PC-3 (cell line): ENCODE results near the gene CST8. TPM values are rescaled to one million over a fixed set of nuclear protein-coding genes. Genes with fewer than 3 reads are reported as not detected.

ENCODE experiments used
- ATAC-seq: fragments of 200-7000 bp; cut with Tn5 transposase; 2 replicates; pipeline ENCODE4 v1.9.1; 2020; ENCODE audit warnings: mild to moderate bottlenecking, moderate library complexity
- BruUV-seq: library from RNA; stranded (reverse); fragments of 400-500 nt; replicated peaks from 2 replicates; lab custom pipeline; 2021; lab: Mats Ljungman, UMichigan
- CTCF ChIA-PET: fragments of 300-600 bp; sonication (Branson Sonifier 250); formaldehyde crosslinking; loops from one replicate; lab custom pipeline; 2022; ENCODE audit warnings: antibody characterized with exemption; lab: Charles Lee
- POLR2A ChIA-PET: fragments of 300-600 bp; sonication (Branson Sonifier 250); formaldehyde crosslinking; loops from one replicate; lab custom pipeline; 2022; ENCODE audit warnings: antibody characterized with exemption; ENCODE audit not compliant: unreplicated experiment; lab: Charles Lee
- DNase-seq: peaks from one replicate; pipeline ENCODE4 v3.0.0-alpha.2; 2015
- H2AFZ ChIP-seq: fragments of 300-600 bp; sonication (generic); 2 replicates; pipeline ENCODE4 v1.6.0; 2016; ENCODE audit warnings: antibody characterized with exemption, low read length
- H3F3A ChIP-seq: fragments of 300-600 bp; sonication (generic); one replicate; pipeline ENCODE4 v1.6.0; 2017; ENCODE audit warnings: antibody characterized with exemption, low read length, control low read depth, mild to moderate bottlenecking; ENCODE audit not compliant: unreplicated experiment
- H3K27ac ChIP-seq: fragments of 300-600 bp; sonication (generic); 2 replicates; pipeline ENCODE4 v1.5.1; 2016; ENCODE audit warnings: mild to moderate bottlenecking, low read length
- H3K27me3 ChIP-seq: fragments of 300-600 bp; sonication (generic); 2 replicates; pipeline ENCODE4 v1.6.1; 2016; ENCODE audit warnings: low read length, mixed read lengths
- H3K36me3 ChIP-seq: fragments of 300-600 bp; sonication (generic); 2 replicates; pipeline ENCODE4 v1.6.1; 2016; ENCODE audit warnings: low read depth, mixed run types, low read length, mixed read lengths
- H3K4me1 ChIP-seq: fragments of 300-600 bp; sonication (generic); 2 replicates; pipeline ENCODE4 v1.5.1; 2016; ENCODE audit warnings: low read length; ENCODE audit not compliant: insufficient read depth
- H3K4me2 ChIP-seq: fragments of 300-600 bp; sonication (generic); 2 replicates; pipeline ENCODE4 v1.6.0; 2016; ENCODE audit warnings: low read length
- H3K4me3 ChIP-seq: fragments of 300-600 bp; sonication (generic); 2 replicates; pipeline ENCODE4 v1.5.1; 2016; ENCODE audit warnings: mild to moderate bottlenecking, low read length, mixed read lengths
- H3K79me2 ChIP-seq: fragments of 300-600 bp; sonication (generic); 2 replicates; pipeline ENCODE4 v1.6.1; 2017; ENCODE audit warnings: low read length, mixed read lengths
- H3K9ac ChIP-seq: fragments of 300-600 bp; sonication (generic); 2 replicates; pipeline ENCODE4 v1.6.0; 2016; ENCODE audit warnings: mild to moderate bottlenecking, low read length
- H3K9me2 ChIP-seq: fragments of 300-600 bp; sonication (generic); replicated peaks from 2 replicates; pipeline ENCODE4 v1.6.1; 2016; ENCODE audit warnings: mixed run types, low read length, mixed read lengths
- H3K9me3 ChIP-seq: fragments of 300-600 bp; sonication (generic); 2 replicates; pipeline ENCODE4 v1.6.1; 2016; ENCODE audit warnings: low read length, mixed read lengths
- H4K20me1 ChIP-seq: fragments of 300-600 bp; sonication (generic); 2 replicates; pipeline ENCODE4 v1.6.1; 2016; ENCODE audit warnings: low read length, mixed read lengths
- CTCF ChIP-seq: fragments of 300-600 bp; sonication (generic); conservative IDR thresholded peaks from 2 replicates; pipeline ENCODE4 v1.5.1; 2017; ENCODE audit warnings: antibody characterized with exemption, low read depth, mild to moderate bottlenecking, low read length
- EZH2 ChIP-seq: fragments of 300-600 bp; sonication (generic); IDR thresholded peaks from one replicate; pipeline ENCODE4 v1.6.1; 2017; ENCODE audit warnings: antibody characterized with exemption, mild to moderate bottlenecking, low read length; ENCODE audit not compliant: unreplicated experiment
- EZH2phosphoT487 ChIP-seq: fragments of 300-600 bp; sonication (generic); IDR thresholded peaks from 2 replicates; pipeline ENCODE4 v1.6.1; 2018; ENCODE audit warnings: mild to moderate bottlenecking, antibody characterized with exemption, low read length, borderline replicate concordance
- intact Hi-C: fragments of 100-400 bp; cut with micrococcal nuclease; formaldehyde crosslinking; loops from 2 replicates; pipeline ENCODE4 v1.9.0; 2023
- total RNA-seq: library from RNA; depleted of rRNA; stranded (reverse); fragments of >200 nt; gene quantifications from 2 replicates; pipeline ENCODE4 v1.2.3, GENCODE V29; 2014

CST8 gene
- total RNA-seq, 1 experiment from 2014 or later: not detected

GRCh38 chr20:23503649-23504048 is 12.7 kb downstream of the CST8 start:
- peaks cover 78% of the 10 kb centered on the region for H3K27me3 ChIP-seq
- H3K9ac ChIP-seq: no peak overlapping the region
- no peak overlapping the region for H3K27ac ChIP-seq
- H4K20me1 ChIP-seq: no peaks in the 10 kb centered on the region
- ChIA-PET CTCF (no interaction called here), POLR2A (no interaction called here)
- no peak overlapping the region for H3K4me2 ChIP-seq
- H3K4me1 ChIP-seq: no peaks in the 10 kb centered on the region
- no peak for DNase-seq
- H3F3A ChIP-seq: no peaks in the 10 kb centered on the region
- no peak overlapping the region for H2AFZ ChIP-seq
- no peaks in the 10 kb centered on the region for H3K9me2 ChIP-seq
- TF ChIP-seq EZH2phosphoT487 (no peak), EZH2 (no peak), CTCF (no peak)
- H3K4me3 ChIP-seq: no peak overlapping the region
- H3K79me2 ChIP-seq: no peaks in the 10 kb centered on the region
- BruUV-seq: no TSS peak
- no peaks in the 10 kb centered on the region for H3K9me3 ChIP-seq
- intact Hi-C loops: no loop called here
- no peaks in the 10 kb centered on the region for H3K36me3 ChIP-seq
- ATAC-seq: no peak

GRCh38 chr20:23507346-23507745 is 16.4 kb downstream of the CST8 start:
- H3K9me2 ChIP-seq: no peaks in the 10 kb centered on the region
- no peaks in the 10 kb centered on the region for H3F3A ChIP-seq
- no peaks in the 10 kb centered on the region for H3K4me1 ChIP-seq
- no peaks in the 10 kb centered on the region for H4K20me1 ChIP-seq
- no TSS peak for BruUV-seq
- CTCF ChIA-PET: no interaction called here
- H3K9ac ChIP-seq: no peak overlapping the region
- ATAC-seq (no peak), DNase-seq (no peak)
- H3K36me3 ChIP-seq: no peaks in the 10 kb centered on the region
- no peak overlapping the region for H2AFZ ChIP-seq
- H3K79me2 ChIP-seq: no peaks in the 10 kb centered on the region
- POLR2A ChIA-PET: no interaction called here
- H3K27ac ChIP-seq: no peak overlapping the region
- intact Hi-C loops: no loop called here
- no peak overlapping the region for H3K4me2 ChIP-seq
- H3K27me3 ChIP-seq: peaks cover 72% of the 10 kb centered on the region
- H3K9me3 ChIP-seq: no peaks in the 10 kb centered on the region
- no peak for TF ChIP-seq EZH2phosphoT487
- no peak for TF ChIP-seq CTCF
- TF ChIP-seq EZH2: no peak
- H3K4me3 ChIP-seq: no peak overlapping the region

GRCh38 chr20:23508449-23509229 is 17.7 kb downstream of the CST8 start:
- BruUV-seq: no TSS peak
- no peaks in the 10 kb centered on the region for H3F3A ChIP-seq
- DNase-seq: no peak
- ChIA-PET CTCF (no interaction called here), POLR2A (no interaction called here)
- intact Hi-C loops: no loop called here
- TF ChIP-seq CTCF (no peak), EZH2 (no peak), EZH2phosphoT487 (no peak)
- no peak overlapping the region for H3K4me3 ChIP-seq
- H3K9me3 ChIP-seq: no peaks in the 10 kb centered on the region
- H3K4me2 ChIP-seq: no peak overlapping the region
- no peak overlapping the region for H3K9ac ChIP-seq
- peaks cover 76% of the 10 kb centered on the region for H3K27me3 ChIP-seq
- no peaks in the 10 kb centered on the region for H3K4me1 ChIP-seq
- H3K79me2 ChIP-seq: no peaks in the 10 kb centered on the region
- H2AFZ ChIP-seq: no peak overlapping the region
- ATAC-seq: no peak
- no peaks in the 10 kb centered on the region for H4K20me1 ChIP-seq
- no peaks in the 10 kb centered on the region for H3K36me3 ChIP-seq
- H3K27ac ChIP-seq: no peak overlapping the region
- no peaks in the 10 kb centered on the region for H3K9me2 ChIP-seq
